HG03520 (cell line): Measurements from ENCODE around the gene ABHD17C.
A peak's percentile ranks its signal among the peaks of the same experiment; 100 is the strongest.

Experiments used
- ATAC-seq: cut with Tn5 transposase; IDR thresholded peaks from one replicate; pipeline ENCODE4 v1.9.1; 2021; ENCODE audit warnings: mild to moderate bottlenecking, moderate library complexity; ENCODE audit not compliant: unreplicated experiment

ABHD17C gene

DNA sequence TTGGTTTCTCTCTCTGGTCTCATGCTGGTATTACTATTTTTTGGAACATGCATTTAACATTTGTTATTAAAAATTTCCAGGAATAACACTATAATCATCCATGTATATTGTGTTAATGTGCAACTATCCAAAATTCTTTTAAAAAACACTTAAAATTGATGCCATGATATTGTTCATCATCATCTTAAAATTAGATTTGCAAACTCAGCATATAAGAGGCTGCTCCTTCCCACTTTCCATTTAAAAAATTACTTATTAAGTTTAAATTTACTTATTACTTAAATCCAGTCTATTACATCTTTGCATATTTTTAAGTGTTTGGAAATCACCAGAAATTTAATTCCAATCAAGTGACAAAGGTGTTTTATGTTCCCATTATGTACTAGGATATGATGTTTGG, 5.8 kb upstream of the ABHD17C start:
- ATAC-seq: no peak

DNA sequence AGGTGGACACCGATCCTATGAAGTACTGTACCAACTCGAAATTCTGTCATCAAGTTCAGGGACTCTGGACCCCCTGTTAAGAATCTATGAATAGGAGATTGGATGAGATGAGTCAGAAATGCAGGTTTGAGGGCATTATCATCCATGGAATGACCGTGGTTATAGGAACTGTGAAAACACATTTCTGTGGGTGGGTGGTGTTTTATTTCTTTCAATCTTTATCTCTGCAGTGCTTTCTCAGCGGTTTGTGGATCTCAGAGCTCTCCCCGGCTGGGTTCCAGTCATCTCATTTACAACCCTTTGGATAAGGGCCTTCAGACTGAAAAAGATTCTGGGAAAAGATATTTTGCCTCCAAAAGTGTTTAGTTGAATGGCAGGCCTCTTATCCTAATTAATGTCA, 5.4 kb upstream of the ABHD17C start:
- ATAC-seq: no peak

DNA sequence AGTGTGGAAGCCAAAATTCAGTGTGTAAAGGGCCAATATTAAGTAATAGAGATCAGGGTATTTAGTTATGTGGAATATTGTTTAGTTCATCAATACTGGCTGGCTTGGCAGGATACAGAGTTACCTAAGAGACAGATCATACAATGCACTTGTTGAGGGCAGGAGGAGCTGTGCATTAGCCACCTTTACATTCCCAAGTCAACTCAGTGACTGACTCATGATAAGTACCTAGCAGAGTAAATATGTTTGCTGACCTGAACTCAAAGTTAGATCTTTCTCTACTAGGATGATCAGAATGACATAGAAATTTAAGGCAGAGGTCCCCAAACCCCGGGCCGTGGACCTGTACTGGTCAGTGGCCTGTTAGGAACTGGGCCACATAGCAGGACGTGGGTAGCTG, 3.5 kb upstream of the ABHD17C start:
- no peak for ATAC-seq

DNA sequence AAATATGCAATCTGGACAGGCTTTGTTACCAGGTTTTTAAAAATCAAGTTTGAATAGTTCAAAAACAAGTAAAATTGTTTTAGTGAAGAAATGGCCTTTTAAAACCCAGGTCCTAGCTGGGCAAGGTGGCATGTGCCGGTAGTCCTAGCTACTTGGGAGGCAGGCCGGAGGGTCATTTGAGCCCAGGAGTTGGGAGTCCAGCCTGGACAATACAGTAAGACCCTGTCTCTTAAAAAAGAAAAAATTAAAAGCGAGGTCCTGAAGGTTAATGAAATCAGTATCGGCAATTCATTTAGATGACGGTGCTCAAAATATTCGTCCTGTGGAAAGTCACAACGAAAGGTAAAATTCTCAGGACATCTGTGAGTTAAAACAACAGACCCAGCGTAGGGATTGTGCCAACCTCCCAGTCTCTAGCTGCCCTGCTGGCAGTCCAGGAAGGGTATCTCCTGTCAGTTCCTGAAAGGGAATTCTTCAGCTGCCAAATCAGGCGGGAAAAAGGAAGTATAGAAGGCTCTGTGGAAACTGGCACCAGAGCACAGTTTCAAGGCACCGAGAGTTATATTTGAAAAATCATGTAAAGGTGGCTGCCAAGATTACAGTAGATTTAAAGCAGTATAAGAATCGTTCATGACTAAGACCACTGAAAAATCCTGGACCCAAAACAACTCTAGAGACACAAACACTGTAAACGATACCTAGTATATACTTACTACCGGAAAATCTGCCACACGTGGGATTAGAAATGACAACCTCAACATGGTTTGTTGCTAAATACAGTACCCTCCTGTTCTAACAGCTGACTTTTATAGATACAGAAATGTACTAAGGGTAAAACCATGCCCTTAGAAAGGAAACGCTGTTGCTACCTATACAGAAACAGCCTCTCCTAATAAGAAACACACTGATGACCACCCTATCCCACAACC, 1.2 kb upstream of the ABHD17C start:
- no peak for ATAC-seq

- ATAC-seq: peak; percentile 34
Observed at GRCh38 chr15:80694611-80695098, 455 bp upstream of the ABHD17C start.

GRCh38 chr15:80695911-80696661, 976 bp downstream of the ABHD17C start:
- no peak for ATAC-seq

DNA sequence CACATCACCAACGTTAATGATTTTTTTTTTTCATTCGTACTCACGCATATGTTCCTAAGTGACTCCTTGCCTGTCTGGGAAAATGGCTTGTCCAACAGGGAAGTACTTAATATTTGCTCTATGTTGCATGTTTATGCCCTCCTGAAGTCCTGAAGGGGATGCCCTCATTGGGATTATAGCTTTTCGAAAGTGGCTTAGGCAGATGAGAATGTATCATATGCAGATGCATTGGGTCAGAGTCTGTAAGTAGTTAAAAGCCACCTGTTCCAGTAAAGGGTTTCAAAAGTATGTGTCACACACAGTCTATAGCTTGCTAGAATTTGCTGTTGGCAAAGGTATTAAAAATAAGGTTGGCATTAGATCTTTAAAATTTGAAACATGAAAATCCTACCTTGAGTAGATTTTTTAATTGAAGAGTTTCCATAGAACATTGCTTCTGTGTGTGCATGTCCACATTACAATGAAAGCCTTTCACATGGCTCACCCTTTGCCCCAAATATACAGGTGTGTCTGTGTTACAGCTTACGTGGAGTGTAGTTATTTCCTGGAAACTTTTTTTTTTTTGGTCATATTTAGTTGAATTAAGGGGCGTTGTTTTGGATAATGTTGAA, 2.1 kb downstream of the ABHD17C start:
- no peak for ATAC-seq

GRCh38 chr15:80698676-80699075, 3.6 kb downstream of the ABHD17C start:
- no peak for ATAC-seq

- no peak for ATAC-seq
Observed at GRCh38 chr15:80699981-80700380, 4.9 kb downstream of the ABHD17C start.

DNA sequence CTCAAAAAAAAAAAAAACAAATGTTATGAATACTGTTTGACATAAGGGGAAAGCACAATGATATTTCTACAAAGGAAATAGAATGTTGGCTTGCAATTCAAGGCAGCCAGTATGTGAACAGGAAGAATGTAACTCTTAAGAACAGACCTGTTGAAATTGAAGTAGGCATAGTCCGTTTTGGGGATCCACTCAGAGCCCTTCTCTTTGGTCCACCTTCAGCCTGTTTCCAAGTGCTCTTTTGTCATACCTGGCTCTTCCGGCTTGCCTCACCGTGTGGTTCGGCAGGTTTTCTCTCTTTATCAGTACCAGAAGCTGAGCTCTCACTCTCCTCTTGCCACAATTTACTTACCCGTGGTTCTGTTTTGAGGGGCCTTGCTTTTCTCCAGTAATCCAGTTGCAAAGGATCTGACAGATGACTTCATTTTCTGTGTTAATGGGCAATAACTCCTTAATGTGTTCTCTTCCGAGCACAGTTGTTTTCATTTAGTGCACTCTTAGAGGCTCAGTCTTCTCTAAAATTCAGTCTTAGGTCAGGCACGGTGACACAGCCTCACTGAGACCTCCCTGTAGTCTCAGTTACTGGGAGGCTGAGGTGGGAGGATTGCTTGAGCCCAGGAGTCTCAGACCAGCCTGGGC, 6.7 kb downstream of the ABHD17C start:
- no peak for ATAC-seq

DNA sequence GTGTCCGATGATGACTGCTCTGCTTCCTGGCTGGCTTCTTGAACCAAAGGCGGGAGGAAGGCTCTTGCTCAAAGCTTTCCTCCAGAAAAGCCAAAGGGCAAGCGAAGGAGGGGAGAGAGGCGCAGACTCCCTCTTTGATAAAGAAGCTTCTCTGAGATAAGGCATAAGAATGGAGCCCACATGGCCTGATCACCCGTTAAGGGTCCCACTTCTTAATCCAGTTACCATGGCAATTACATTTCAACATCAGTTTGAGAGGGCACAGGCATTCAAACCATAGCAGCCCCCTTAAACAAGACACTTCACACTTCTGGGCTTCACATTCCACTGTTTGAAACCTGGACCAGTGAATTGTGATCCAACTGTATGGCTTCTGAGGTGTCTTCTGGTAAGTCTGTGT, 8.0 kb downstream of the ABHD17C start:
- ATAC-seq: no peak

DNA sequence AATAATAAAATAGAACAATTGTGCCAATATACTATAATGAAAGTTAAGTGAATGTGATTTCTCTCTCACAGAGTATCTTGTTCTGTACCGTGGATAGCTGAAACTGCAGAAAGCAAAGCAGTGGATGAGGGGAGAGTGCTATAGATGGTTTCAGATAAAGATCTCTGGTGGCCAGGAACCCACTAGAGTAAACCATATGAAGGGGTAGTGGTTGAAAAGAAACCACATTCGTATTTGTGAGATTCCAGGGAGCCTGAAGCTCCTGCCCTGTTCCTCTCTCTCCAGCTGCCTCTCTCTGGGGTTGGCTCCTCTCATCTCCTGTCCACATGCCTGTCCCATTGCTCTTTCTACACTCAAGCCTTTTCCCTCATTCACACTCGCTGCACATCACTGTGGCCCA, 8.9 kb downstream of the ABHD17C start:
- no peak for ATAC-seq

DNA sequence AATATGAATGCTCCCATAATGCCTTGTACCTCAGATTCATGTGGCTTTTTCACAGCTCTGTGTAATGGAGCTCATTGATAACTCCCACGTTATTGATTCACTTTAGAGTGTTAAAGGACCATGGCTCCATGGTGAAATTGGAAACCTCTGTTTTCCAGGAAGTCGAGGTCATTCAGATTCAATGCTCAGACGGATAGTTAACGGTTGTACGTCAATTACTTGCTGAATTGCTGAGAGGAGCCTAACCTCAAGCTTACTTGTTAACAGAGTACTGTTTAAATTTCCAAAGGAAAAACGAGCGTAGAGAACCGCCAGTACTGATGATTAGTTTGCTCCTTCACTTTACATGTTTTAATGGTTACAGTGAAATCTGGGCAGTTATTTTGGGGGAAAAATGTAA, 11.1 kb downstream of the ABHD17C start:
- no peak for ATAC-seq

DNA sequence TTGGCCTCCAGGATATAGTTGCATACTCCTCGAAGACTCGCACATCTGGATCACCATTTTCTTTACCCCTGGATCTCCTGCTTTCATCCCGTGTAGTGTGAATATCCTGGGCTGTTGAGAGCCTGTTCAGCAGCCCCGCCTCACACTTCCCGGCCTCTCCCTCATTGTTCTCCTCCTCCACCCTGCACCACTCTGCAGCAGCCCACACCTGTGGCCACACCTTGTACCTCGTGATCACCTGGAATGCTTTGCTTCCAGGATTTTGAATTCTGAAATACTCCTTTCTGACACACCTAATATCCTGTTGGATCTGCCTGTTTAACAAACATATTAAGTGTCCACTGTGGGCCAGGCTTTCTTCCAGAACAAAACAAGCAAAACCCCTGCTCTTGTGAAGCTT, 14.4 kb downstream of the ABHD17C start:
- ATAC-seq: no peak

DNA sequence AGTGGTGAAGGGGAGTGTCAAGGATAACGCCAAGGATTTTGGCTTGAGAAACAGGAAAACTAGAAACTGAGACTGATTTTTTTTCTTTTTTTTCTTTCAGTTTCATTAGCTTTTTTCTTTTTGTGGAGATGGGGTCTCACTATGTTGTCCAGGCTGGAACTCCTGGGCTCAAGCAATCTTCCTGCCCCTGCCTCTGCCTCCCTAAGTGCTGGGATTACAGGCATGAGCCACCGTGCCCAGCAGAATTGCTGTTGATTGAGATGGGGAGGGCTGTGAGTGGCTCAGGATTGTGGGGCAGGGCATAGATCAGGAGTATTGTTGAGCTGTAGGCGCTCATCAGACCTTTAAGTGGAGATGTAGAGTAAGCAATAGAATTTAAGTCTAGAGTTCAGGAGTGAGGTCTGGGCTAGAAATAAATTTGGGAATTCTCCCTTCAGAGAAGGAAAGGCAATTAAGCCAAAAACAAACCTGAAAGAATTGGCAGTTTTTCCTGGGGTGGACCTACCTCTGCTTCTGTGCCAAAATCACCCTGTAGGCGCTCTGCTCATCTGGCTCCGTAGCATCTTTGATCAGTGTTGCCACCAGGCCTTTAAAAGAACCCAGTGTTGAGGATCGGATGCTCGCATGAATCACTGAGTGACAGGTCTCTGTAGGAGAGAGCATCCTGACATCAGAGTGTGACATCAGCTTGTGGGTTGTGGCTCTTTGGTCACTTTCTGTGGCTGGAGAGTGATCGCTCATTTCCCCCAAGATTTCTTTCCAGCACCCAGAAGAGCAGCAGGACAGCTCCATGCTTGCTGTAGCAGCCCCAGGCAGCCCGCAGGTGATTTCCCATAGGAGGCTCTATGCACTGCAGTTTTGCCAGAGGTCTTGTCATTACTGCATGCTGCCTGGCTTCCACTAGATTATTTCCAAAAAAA, 15.8 kb downstream of the ABHD17C start:
- no peak for ATAC-seq

DNA sequence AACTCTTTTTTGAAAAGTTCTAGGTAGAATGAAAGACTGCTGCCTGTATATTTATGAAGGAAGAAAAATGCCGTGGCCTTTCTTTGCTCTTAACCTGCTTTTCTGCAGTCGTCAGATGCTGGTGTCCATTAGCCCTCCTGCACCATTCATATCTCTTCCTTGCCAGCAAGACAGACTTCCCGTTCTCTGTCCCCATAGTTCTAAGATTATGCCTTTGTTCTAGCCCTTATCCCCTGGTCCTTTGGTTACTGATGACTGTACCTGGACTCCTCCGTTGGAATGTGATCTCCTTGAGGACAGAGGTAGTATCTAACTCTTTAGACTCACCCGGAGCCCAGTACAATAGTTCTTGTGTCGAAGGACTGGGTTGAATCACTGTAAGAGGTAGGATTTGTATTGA, 16.8 kb downstream of the ABHD17C start:
- no peak for ATAC-seq

- no peak for ATAC-seq
Observed at GRCh38 chr15:80712956-80713355, 17.8 kb downstream of the ABHD17C start.

GRCh38 chr15:80721476-80721875, 26.4 kb downstream of the ABHD17C start:
- no peak for ATAC-seq

DNA sequence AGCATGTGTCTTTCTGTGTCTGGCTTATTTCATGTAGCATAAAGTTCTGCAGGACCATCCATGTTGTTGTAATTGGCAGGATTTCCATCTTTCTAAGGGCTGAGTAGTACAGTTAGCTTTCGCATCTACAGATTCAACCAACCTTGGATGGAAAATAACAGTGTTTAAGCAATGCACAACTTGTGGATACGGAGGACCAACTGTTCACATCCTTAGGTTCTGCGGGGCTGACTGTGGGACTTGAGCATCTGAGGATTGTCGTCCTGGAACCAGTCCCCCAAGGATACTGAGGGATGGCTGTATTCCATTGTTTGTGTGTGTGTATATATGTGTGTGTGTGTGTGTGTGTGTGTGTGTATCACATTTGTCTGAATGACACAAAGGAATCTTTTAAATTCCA, 27.7 kb downstream of the ABHD17C start:
- ATAC-seq: no peak

DNA sequence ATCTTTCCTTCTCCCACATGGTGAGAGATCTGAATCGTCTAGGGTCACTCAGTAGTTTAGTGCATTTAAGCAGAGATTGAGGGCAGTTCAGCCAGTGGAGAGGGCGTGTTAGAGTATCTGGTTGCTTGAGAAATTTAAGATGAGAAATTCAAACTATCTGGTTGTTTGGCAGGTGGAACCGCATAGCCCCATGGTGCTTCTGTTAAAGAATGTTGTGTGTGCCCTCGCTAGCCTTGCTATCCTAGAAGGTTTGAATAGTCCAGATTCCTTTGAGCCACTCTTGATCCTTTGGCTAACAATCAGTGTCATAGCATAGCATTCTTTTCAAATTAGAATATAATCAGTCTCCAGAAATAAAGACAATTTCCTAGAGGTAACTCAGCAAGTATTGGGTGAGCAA, 32.1 kb downstream of the ABHD17C start:
- ATAC-seq: no peak
